GM18498 (cell line): Measurements from ENCODE around the gene BCAS3.

ENCODE experiments used
- ATAC-seq: cut with Tn5 transposase; IDR thresholded peaks from one replicate; pipeline ENCODE4 v1.9.1; 2021; ENCODE audit warnings: mild to moderate bottlenecking, moderate library complexity; ENCODE audit not compliant: unreplicated experiment

The BCAS3 gene

DNA sequence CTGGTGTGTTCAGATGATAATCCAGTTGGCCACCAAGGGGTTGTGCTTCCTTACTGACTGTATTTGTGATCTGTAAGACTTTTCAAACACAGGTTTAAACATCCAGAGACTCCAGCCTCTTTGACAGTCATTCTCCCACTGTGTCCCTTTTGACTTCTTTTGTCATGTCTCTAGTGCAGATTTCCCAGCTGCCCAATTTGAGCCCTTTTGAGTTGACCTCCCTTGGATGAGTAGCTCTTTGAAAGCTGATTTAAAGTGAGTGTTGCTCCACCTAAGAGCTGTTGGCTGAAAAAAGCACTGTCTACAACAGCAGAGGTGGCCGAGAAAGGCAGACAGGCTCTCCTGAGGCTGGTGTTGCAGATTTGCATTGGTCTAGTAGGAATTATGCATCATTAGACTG is 533.6 kb downstream of the BCAS3 start:
- no peak for ATAC-seq

- no peak for ATAC-seq
These were observed 535.0 kb downstream of the BCAS3 start for GRCh38 chr17:61212655-61213054.

DNA sequence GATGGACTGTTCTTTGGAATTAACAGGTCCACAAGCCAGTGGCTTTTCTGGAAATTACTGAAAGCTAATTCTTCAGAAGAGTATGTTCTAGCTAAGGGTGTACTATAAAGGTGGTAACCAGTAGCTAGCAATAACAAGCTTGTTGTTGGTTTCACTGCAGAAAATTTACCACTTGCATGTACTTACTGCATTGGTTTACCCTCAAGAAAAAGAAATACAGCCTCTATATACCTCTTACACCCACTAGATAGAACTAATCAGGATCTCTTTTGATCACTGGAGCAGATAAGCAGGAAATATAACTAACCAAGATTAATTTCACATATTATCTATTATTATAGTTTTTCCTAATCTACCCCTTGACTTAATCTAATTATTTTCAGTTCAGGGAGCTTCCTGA is 537.1 kb downstream of the BCAS3 start:
- no peak for ATAC-seq

DNA sequence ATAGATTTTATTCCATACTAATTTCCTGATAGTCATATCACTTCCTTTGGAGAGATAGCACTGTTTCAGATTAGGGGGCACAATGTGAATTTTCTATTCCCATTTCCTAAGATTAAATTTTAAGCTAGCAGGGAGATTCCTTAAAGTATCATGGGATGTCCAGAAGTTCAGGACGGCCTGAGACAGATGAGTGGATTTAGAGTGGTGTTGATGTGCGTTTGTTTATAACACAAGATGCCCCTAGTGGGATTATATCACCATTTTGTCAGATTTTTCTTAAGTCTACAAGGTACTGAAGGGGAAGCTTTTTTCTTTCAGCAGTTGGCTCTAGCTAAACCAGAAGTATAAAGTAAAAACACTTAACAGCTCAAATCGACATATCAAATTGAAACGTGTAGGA is 538.4 kb downstream of the BCAS3 start:
- no peak for ATAC-seq

- no peak for ATAC-seq
These were observed 540.3 kb downstream of the BCAS3 start for GRCh38 chr17:61217878-61218437.

- no peak for ATAC-seq
These were observed 540.8 kb downstream of the BCAS3 start for GRCh38 chr17:61218438-61218837.

DNA sequence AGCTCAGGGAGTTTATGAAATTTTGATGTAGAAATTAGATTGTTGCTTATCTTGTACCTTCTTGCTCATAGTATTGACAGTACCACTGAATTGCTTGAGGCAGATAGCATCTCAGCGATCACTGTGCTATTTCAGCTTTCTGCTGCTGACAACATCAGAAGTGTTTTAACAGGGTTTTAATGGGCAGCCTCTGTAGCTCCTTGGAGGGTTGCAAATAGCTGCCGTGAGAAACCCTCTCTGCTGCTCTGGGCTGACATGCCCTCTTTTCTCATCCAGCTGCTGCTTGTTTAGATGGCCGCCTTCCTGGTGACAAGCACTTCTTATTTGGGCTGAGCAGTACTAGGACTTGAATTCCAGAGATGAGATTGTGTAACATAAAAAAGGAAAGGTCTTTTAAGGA is 541.8 kb downstream of the BCAS3 start:
- no peak for ATAC-seq

DNA sequence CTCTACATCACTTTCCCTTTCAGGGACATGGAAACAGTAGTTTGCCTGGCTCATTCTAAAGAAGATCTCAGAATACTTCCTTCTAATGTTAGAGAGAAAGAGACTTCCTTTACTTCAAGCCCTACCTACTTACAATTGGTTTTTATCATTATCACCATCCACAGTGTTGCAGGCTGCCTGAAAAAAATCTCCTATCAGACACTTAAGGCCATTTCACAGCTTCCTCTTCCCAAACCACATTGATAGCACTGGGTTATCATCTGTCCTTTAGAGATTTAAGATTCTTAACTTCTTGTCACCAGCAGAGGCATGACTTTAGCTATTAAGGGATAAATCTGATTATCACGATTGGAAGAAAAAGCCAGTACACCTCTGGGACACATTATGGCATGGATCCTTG is 543.5 kb downstream of the BCAS3 start:
- no peak for ATAC-seq

DNA sequence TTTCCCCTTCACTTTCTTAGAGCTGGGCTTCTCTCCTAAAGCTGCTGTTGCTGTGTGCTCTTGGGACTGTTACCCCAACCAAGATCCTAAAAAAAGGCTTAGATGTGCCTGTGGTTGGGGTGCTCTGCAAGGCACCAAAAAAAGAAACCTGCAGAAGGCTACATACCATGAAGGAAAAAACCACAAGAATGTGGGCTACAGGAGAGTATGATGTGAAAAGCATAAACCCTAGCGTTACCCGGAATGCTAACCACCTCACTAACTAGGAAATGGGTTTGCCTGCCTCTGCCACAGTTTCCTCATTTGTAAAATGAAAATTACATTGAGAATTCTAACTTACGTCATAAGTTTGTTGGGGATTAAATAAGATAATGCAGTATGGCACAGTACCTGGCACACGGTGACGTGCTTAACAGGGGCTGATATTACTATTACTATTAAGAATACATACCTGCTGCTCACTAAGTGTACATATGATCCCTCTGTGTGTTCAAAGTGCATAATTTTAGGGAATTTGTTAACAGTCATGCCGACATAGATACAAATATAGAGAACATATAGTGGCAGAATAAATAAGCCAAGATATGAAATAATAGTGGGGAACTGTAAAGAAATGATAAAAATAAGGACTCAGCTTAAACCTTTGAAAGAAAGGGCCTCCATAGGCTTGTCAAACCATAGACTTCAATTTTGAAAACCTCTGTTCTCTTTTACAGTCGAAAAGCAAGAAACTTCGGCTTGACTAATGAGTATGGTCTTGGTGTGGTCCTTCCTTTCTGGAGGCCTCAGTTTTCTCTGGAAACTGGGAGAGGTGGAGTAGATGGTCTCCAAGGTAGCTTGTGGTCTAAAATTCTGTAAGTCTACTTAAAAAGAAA is 544.2 kb downstream of the BCAS3 start:
- no peak for ATAC-seq

DNA sequence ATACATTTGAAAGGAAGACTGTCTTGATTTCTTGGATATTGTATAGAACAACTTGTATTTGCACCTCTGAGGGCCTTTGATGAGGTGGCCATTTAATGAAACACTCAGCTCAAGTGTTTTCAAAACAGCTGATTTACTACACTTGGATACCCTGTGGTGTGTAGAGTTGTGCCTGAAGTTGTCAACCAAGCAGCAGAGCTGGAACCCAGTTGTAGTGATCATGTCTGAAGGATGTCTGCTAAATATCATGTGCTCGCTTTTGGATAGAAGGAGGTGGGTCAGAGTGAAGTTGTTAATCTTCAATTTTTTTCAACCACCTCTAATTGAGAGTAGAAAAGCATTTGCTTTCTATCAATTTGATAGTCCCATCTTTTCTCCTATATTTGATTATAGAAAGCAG is 546.1 kb downstream of the BCAS3 start:
- ATAC-seq = no peak

DNA sequence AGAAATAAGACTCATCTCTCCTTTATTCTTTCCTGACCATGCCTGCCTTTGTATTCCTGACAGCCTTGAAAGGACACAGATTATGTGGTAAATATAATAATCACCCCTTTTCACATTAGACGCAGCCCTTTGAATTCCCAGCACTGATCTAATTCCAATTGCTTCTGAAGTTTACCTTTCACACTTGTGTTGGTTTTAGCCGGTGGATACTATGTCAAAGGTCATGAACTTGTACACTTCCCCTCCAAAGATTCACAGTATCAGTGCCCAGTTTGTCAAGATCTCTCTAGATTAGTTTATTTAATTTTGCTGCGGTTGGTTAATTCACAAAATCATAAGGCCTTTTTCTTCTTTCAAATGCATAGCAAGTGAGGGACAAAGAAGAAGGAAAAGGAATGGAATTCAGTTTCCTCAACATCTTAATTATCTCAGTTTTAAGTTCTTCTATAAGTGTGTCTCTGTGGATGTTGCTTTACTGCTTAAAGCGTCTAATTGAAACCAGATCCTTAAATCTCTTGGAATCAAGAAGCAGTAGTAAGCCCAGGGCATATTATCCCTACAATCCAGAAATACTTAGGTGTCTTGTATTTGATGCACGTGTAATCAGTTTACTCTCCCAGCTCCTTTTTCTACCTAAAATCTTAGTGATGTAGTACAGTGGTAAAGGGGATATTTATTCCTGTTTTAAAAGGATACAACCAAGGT is 547.7 kb downstream of the BCAS3 start:
- ATAC-seq = no peak

DNA sequence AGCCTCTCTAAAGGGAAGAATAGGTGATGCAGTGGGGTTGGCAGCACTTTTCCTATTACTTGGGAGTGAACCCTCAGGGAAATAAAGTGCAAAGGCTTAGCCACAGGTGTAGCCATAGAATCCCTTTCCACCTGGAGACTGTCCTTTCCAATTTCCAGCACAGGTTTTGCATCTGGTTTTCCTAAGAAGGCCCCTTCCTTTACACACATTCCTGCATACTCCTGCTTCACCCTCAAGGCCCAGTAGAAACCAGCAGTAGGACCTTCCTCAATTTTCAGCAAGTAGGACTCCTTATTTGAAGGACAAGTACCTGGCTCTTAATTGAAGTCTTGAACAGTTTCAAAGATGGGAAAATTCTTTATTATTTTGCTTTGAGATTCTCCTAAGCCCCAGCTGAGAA is 550.2 kb downstream of the BCAS3 start:
- no peak for ATAC-seq

- ATAC-seq = no peak
These were observed 552.8 kb downstream of the BCAS3 start for GRCh38 chr17:61230461-61230860.

DNA sequence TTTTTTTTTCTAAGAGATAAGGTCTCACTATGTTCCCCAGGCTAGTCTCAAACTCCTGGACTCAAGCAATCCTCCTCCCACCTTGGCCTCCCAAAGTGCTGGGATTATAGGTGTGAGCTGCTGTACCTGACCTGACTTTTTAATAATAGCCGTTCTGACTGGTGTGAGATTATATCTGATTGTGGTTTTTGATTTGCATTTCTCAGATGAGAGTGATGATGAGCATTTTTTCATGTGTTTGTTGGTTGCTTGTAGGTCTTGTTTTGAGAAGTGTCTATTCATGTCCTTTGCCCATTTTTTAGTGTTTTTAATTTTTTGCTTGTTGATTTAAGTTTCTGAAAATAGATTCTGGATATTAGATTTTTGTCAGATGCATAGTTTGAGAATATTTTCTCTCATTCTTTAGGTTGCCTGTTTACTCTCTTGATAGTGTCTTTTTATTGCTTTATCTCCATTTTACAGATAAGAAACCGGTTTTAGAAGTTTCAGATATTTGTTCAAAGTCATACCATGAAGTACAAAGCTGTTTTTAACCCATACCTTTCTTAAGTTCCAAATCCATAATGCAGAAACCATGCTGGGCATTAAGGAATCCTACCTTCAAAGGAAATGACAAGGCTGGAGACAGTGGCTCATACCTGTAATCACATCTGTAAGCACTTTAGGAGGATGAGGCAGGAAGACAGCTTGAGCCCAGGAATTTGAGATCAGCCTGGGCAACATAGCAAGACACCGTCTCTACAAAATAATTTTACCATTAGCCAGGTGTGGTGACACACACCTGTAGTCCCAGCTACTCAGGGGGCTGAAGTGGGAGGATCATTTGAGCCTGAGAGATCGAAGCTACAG is 553.5 kb downstream of the BCAS3 start:
- ATAC-seq = no peak

DNA sequence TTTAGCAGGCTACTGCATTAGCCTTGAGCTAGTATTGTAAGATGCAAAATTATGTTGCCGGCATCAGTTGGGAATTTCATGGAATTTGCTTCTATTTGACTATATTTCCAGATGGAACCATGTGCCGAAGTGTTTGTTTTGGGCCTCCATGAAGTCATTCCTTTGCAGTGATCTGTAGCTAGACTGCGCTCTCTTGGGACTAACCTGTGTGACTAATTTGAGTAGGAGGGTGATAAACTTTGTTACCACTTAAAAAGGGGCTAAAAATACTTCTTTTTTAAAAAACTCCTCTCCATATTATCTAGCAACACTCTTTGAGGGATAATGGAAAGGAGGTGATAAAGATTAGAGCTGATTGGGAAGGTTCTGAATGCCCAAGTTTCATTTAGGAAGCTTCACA is 555.2 kb downstream of the BCAS3 start:
- ATAC-seq = no peak

- ATAC-seq = no peak
These were observed 556.5 kb downstream of the BCAS3 start for GRCh38 chr17:61233991-61234750.

- ATAC-seq = no peak
These were observed 557.6 kb downstream of the BCAS3 start for GRCh38 chr17:61235001-61235826.

- no peak for ATAC-seq
These were observed 558.2 kb downstream of the BCAS3 start for GRCh38 chr17:61235827-61236197.

DNA sequence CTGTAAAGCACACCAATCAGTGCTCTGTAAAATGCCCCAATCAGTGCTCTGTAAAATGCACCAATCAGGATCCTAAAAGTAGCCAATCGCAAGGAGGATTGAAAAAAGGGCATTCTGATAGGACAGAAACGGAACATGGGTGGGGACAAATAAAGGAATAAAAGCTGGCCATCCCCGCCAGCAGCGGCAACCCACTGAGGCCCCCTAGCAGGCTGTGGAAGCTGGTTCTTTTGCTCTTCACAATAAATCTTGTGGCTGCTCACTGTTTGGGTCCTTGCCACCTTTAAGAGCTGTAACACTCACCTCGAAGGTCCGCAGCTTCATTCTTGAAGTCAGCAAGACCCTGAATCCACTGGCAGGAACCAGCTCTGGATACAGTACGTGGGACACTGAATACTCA is 559.6 kb downstream of the BCAS3 start:
- ATAC-seq = no peak
